NB4 (cell line): ENCODE data around the gene CIDEB.

Experiments
- MAX ChIP-seq: IDR thresholded peaks from 2 replicates; pipeline ENCODE4 v1.6.1; 2011; ENCODE audit warnings: low read depth, low read length
- MYC ChIP-seq: IDR thresholded peaks from 2 replicates; pipeline ENCODE4 v1.6.1; 2011; ENCODE audit warnings: low read depth, low read length
- POLR2A ChIP-seq: IDR thresholded peaks from 2 replicates; pipeline ENCODE4 v1.6.1; 2011; ENCODE audit warnings: mild to moderate bottlenecking; ENCODE audit not compliant: insufficient read length; ENCODE audit errors: extremely low read depth

GRCh38 chr14:24272467-24272866, 35.3 kb downstream of the CIDEB start:
- no peak for TF ChIP-seq MYC
- no peak for TF ChIP-seq MAX
- no peak for TF ChIP-seq POLR2A
